Measurements from ENCODE around the gene CBY3. TPM values are rescaled to one million over a fixed set of nuclear protein-coding genes. Genes with fewer than 3 reads are reported as not detected.
A peak's percentile ranks its signal among the peaks of the same experiment; 100 is the strongest.

The CBY3 gene
- polyA plus RNA-seq, 3 donors: not detected

GRCh38 chr5:179680014-179680779 is 637 bp downstream of the CBY3 start:
- Histone ChIP-seq H3K79me2 (ENCODE audit: insufficient read depth, low read length) (peaks cover 17% of the 10 kb centered on the region), H3K9me3 (replicated peaks in 1 of 2; ENCODE audit: control insufficient read depth in 1 of 2, insufficient read depth in 1 of 2, low read length in 2 of 2) (no peaks in the 10 kb centered on the region), H3K4me3 (replicated peaks in 1 of 3; ENCODE audit: low read depth in 2 of 3, low read length in 3 of 3) (no peak overlapping the region), H2AFZ (ENCODE audit: insufficient read depth, low read depth, low read length, poor library complexity, severe bottlenecking) (no peak overlapping the region), H3K4me1 (ENCODE audit: control insufficient read depth in 1 of 2, insufficient read depth in 2 of 2, low read length in 2 of 2) (peaks cover 30 to 32% of the 10 kb centered on the region in 2 donors), H3K27ac (ENCODE audit: low read depth in 1 of 2, low read length in 2 of 2) (no peak overlapping the region), H3K36me3 (replicated peaks in 1 of 2; ENCODE audit: control insufficient read depth in 1 of 2, insufficient read depth in 2 of 2, low read length in 2 of 2) (no peaks in the 10 kb centered on the region), H3K4me2 (replicated peaks; ENCODE audit: extremely low read depth, low read length, poor library complexity, severe bottlenecking) (no peak overlapping the region), H3K27me3 (ENCODE audit: control insufficient read depth in 2 of 2, insufficient read depth in 2 of 2, low read length in 2 of 2) (no peaks in the 10 kb centered on the region), H3K9ac (ENCODE audit: insufficient read depth, low read length, poor library complexity, severe bottlenecking) (no peak overlapping the region), H4K20me1 (ENCODE audit: insufficient read depth, low read length) (no peaks in the 10 kb centered on the region)
- Mint-ChIP-seq H3K4me1 (peaks cover 34% of the 10 kb centered on the region), H3K27me3 (ENCODE audit: low read depth in 3 of 3) (peaks cover 1 to 8% (median 3%) of the 10 kb centered on the region in 3 donors), H3K27ac (peak overlapping the region in 2 of 7 donors; percentile 30 to 55), H3K4me3 (peak overlapping the region in 1 of 2 donors; percentile 60), H3K36me3 (peaks cover under 1 to 3% of the 10 kb centered on the region in 2 donors), H3K9me3 (peaks cover 0 to 5% (median 0%) of the 10 kb centered on the region in 7 donors)
- intact Hi-C loops (cut with micrococcal nuclease): no loop called here
- TF ChIP-seq CTCF (IDR thresholded peaks at IDR 0.05): no peak
- DNase-seq: peak in 2 of 3 donors; percentile 33 to 51
- WGBS (ENCODE audit: insufficient coverage): 76% methylated on average over 7 of the region's 9 CpGs

GRCh38 chr5:179679014-179679674 is 1.7 kb downstream of the CBY3 start:
- peak; percentile 61 for TF ChIP-seq CTCF (IDR thresholded peaks at IDR 0.05)
- peaks cover 3 to 4% of the 10 kb centered on the region in 2 donors for H3K36me3 Mint-ChIP-seq
- Histone ChIP-seq H3K36me3 (replicated peaks in 1 of 2; ENCODE audit: control insufficient read depth in 1 of 2, insufficient read depth in 2 of 2, low read length in 2 of 2) (no peaks in the 10 kb centered on the region), H3K79me2 (ENCODE audit: insufficient read depth, low read length) (peaks cover 17% of the 10 kb centered on the region), H2AFZ (ENCODE audit: insufficient read depth, low read depth, low read length, poor library complexity, severe bottlenecking) (peak overlapping the region; percentile 100), H4K20me1 (ENCODE audit: insufficient read depth, low read length) (no peaks in the 10 kb centered on the region), H3K4me3 (replicated peaks in 1 of 3; ENCODE audit: low read depth in 2 of 3, low read length in 3 of 3) (peak overlapping the region; percentile 60 to 96 (median 76)), H3K4me1 (ENCODE audit: control insufficient read depth in 1 of 2, insufficient read depth in 2 of 2, low read length in 2 of 2) (peaks cover 30 to 32% of the 10 kb centered on the region in 2 donors), H3K27me3 (ENCODE audit: control insufficient read depth in 2 of 2, insufficient read depth in 2 of 2, low read length in 2 of 2) (no peaks in the 10 kb centered on the region), H3K27ac (ENCODE audit: low read depth in 1 of 2, low read length in 2 of 2) (peak overlapping the region in 1 of 2 donors; percentile 93), H3K9ac (ENCODE audit: insufficient read depth, low read length, poor library complexity, severe bottlenecking) (peak overlapping the region; percentile 88), H3K4me2 (replicated peaks; ENCODE audit: extremely low read depth, low read length, poor library complexity, severe bottlenecking) (peak overlapping the region; percentile 100), H3K9me3 (replicated peaks in 1 of 2; ENCODE audit: control insufficient read depth in 1 of 2, insufficient read depth in 1 of 2, low read length in 2 of 2) (no peaks in the 10 kb centered on the region)
- DNase-seq: peak; percentile 59 to 80 (median 64)
- peaks cover 1 to 8% (median 3%) of the 10 kb centered on the region in 3 donors for H3K27me3 Mint-ChIP-seq (ENCODE audit: low read depth in 3 of 3)
- WGBS (ENCODE audit: insufficient coverage): 23% methylated on average over 34 of the region's 41 CpGs
- H3K4me3 Mint-ChIP-seq: peak overlapping the region; percentile 94 to 95
- peaks cover 34% of the 10 kb centered on the region for H3K4me1 Mint-ChIP-seq
- peaks cover 0 to 5% (median 0%) of the 10 kb centered on the region in 7 donors for H3K9me3 Mint-ChIP-seq
- peak overlapping the region in 4 of 7 donors; percentile 10 to 95 (median 82) for H3K27ac Mint-ChIP-seq
- intact Hi-C loops (cut with micrococcal nuclease): loop anchor here in 1 of 2 donors (2.0 kb wide), 1 partner anchor 20 kb away; the partner anchor contains the start of gene CANX
